ENCODE measurements around the gene SPI1.

- TF ChIP-seq CTCF (IDR thresholded peaks at IDR 0.05) (no peak), POLR2A (IDR thresholded peaks at IDR 0.05) (no peak)
Observed at GRCh38 chr11:47337229-47337924, 41.0 kb downstream of the SPI1 start.

Measured in esophagus squamous epithelium (tissue), 4 donors.